Amniotic stem cell (primary cell): Measurements from ENCODE around the gene AOPEP.
A peak's percentile ranks its signal among the peaks of the same experiment; 100 is the strongest.

ENCODE experiments used
- DNase-seq: peaks from one replicate; lab custom pipeline; 2025; lab: John Stamatoyannopoulos, UW

Gene AOPEP

GRCh38 chr9:95116002-95116807 is 389.7 kb downstream of the AOPEP start:
- no peak for DNase-seq

GRCh38 chr9:95116808-95117204 is 390.3 kb downstream of the AOPEP start:
- no peak for DNase-seq

- no peak for DNase-seq
These were observed 392.1 kb downstream of the AOPEP start for GRCh38 chr9:95118596-95118995.

- no peak for DNase-seq
These were observed 394.4 kb downstream of the AOPEP start for GRCh38 chr9:95120781-95121370.

GRCh38 chr9:95124582-95125367 is 398.3 kb downstream of the AOPEP start:
- no peak for DNase-seq

GRCh38 chr9:95125652-95126051 is 399.2 kb downstream of the AOPEP start:
- DNase-seq: no peak

GRCh38 chr9:95126739-95127138 is 400.2 kb downstream of the AOPEP start:
- no peak for DNase-seq

- DNase-seq: peak; percentile 39
These were observed 401.0 kb downstream of the AOPEP start for GRCh38 chr9:95127249-95128176.

GRCh38 chr9:95128177-95128524 is 401.7 kb downstream of the AOPEP start:
- no peak for DNase-seq

- no peak for DNase-seq
These were observed 403.2 kb downstream of the AOPEP start for GRCh38 chr9:95129476-95130291.

GRCh38 chr9:95130484-95130883 is 404.0 kb downstream of the AOPEP start:
- no peak for DNase-seq

GRCh38 chr9:95131023-95131943 is 404.8 kb downstream of the AOPEP start:
- DNase-seq: peak; percentile 76

- no peak for DNase-seq
These were observed 406.1 kb downstream of the AOPEP start for GRCh38 chr9:95132366-95133324.

- DNase-seq: no peak
These were observed 406.8 kb downstream of the AOPEP start for GRCh38 chr9:95133325-95133705.

- DNase-seq: no peak
These were observed 408.0 kb downstream of the AOPEP start for GRCh38 chr9:95134457-95134881.

GRCh38 chr9:95135756-95136155 is 409.3 kb downstream of the AOPEP start:
- DNase-seq: no peak
